Neural cell (in vitro differentiated cells): ENCODE measurements around the gene PRPF4. TPM values are rescaled to one million over a fixed set of nuclear protein-coding genes. Genes with fewer than 3 reads are reported as not detected.

Experiments used
- H2AFZ ChIP-seq: fragments of 200-600, 300-800 bp; sonication (generic), shearing (Covaris generic); 2 replicates; pipeline ENCODE4 v1.6.0; 2014; ENCODE audit warnings: low read depth, mild to moderate bottlenecking, antibody characterized with exemption, low read length, moderate library complexity
- H3F3A ChIP-seq: fragments of 200-600 bp; shearing (Covaris generic); 2 replicates; pipeline ENCODE4 v1.6.1; 2016; ENCODE audit warnings: mild to moderate bottlenecking, moderate library complexity, mixed read lengths, antibody characterized with exemption, low read length; ENCODE audit not compliant: insufficient read depth, poor library complexity, severe bottlenecking
- H3K27ac ChIP-seq: fragments of 200-600, 300-800 bp; sonication (generic), shearing (Covaris generic); 2 replicates; pipeline ENCODE4 v1.5.1; 2014; ENCODE audit warnings: mild to moderate bottlenecking, low read length, moderate library complexity
- H3K27me3 ChIP-seq: fragments of 300-800, 200-600 bp; sonication (generic), shearing (Covaris generic); 2 replicates; pipeline ENCODE4 v1.6.0; 2014; ENCODE audit warnings: mild to moderate bottlenecking, low read depth, low read length, moderate library complexity; ENCODE audit not compliant: insufficient read depth
- H3K36me3 ChIP-seq: fragments of 300-800, 200-600 bp; sonication (generic), shearing (Covaris generic); 2 replicates; pipeline ENCODE4 v1.5.1; 2014; ENCODE audit warnings: mild to moderate bottlenecking, antibody characterized with exemption, low read length, moderate library complexity; ENCODE audit not compliant: insufficient read depth
- H3K4me2 ChIP-seq: fragments of 300-800, 200-600 bp; sonication (generic), shearing (Covaris generic); 2 replicates; pipeline ENCODE4 v1.6.0; 2014; ENCODE audit warnings: mild to moderate bottlenecking, low read length
- H3K4me3 ChIP-seq: fragments of 300-800, 200-600 bp; sonication (generic), shearing (Covaris generic); 2 replicates; pipeline ENCODE4 v1.5.1; 2014; ENCODE audit warnings: mild to moderate bottlenecking, low read length, moderate library complexity
- H3K79me2 ChIP-seq: fragments of 200-600 bp; shearing (Covaris generic); replicated peaks from 2 replicates; pipeline ENCODE4 v1.6.0; 2014; ENCODE audit warnings: mild to moderate bottlenecking, low read length, moderate library complexity; ENCODE audit not compliant: insufficient read depth
- H3K9ac ChIP-seq: fragments of 300-800, 200-600 bp; sonication (generic), shearing (Covaris generic); 2 replicates; pipeline ENCODE4 v1.6.1; 2016; ENCODE audit warnings: mild to moderate bottlenecking, low read length, mixed read lengths
- H3K9me2 ChIP-seq: fragments of 200-600 bp; shearing (Covaris generic); 2 replicates; pipeline ENCODE4 v1.6.1; 2016; ENCODE audit warnings: mild to moderate bottlenecking, low read length, mixed read lengths; ENCODE audit not compliant: insufficient read depth
- H3K9me3 ChIP-seq: fragments of 200-600, 300-800 bp; sonication (generic), shearing (Covaris generic); 2 replicates; pipeline ENCODE4 v1.6.1; 2016; ENCODE audit warnings: mild to moderate bottlenecking, mixed run types, low read length, moderate library complexity, mixed read lengths
- H4K20me1 ChIP-seq: fragments of 200-600 bp; shearing (Covaris generic); 2 replicates; pipeline ENCODE4 v1.6.1; 2016; ENCODE audit warnings: mild to moderate bottlenecking, mixed run types; ENCODE audit not compliant: insufficient read depth
- CTCF ChIP-seq: fragments of 450-650 bp; IDR thresholded peaks from 2 replicates; pipeline ENCODE4 v1.5.1; 2014; ENCODE audit warnings: antibody characterized with exemption, mild to moderate bottlenecking, moderate library complexity; ENCODE audit not compliant: poor library complexity, severe bottlenecking
- EP300 ChIP-seq: fragments of 450-650 bp; conservative IDR thresholded peaks from 2 replicates; pipeline ENCODE4 v1.6.1; 2014; ENCODE audit warnings: antibody characterized with exemption, mild to moderate bottlenecking, moderate library complexity; ENCODE audit not compliant: poor library complexity, severe bottlenecking
- EZH2 ChIP-seq: fragments of 200-600, 300-800 bp; shearing (Covaris generic), sonication (generic); IDR thresholded peaks from 2 replicates; pipeline ENCODE4 v1.6.1; 2014; ENCODE audit warnings: antibody characterized with exemption, low read length, borderline replicate concordance, mild to moderate bottlenecking; ENCODE audit not compliant: insufficient read depth, poor library complexity, severe bottlenecking
- MXI1 ChIP-seq: fragments of 450-650 bp; conservative IDR thresholded peaks from 2 replicates; pipeline ENCODE4 v1.6.1; 2014; ENCODE audit warnings: antibody characterized with exemption, mild to moderate bottlenecking; ENCODE audit not compliant: poor library complexity, severe bottlenecking
- POLR2AphosphoS5 ChIP-seq: IDR thresholded peaks from 2 replicates; pipeline ENCODE4 v1.6.1; 2012
- RAD21 ChIP-seq: fragments of 450-650 bp; conservative IDR thresholded peaks from 2 replicates; pipeline ENCODE4 v1.6.1; 2014; ENCODE audit warnings: antibody characterized with exemption, mild to moderate bottlenecking, moderate library complexity
- REST ChIP-seq: IDR thresholded peaks from 2 replicates; pipeline ENCODE4 v1.6.1; 2012; ENCODE audit warnings: borderline replicate concordance
- SMC3 ChIP-seq: fragments of 450-650 bp; conservative IDR thresholded peaks from 2 replicates; pipeline ENCODE4 v1.6.1; 2014; ENCODE audit warnings: antibody characterized with exemption, mild to moderate bottlenecking, moderate library complexity; ENCODE audit not compliant: poor library complexity
- TAF1 ChIP-seq: IDR thresholded peaks from 2 replicates; pipeline ENCODE4 v1.6.1; 2012; ENCODE audit warnings: low read depth
- polyA plus RNA-seq: library from polyadenylated mRNA; depleted of rRNA; stranded (reverse); fragments of >200 nt; gene quantifications from 2 replicates; pipeline ENCODE4 v1.2.3, GENCODE V29; 2014

The PRPF4 gene
- polyA plus RNA-seq, 1 donor from 2014 or later, result 27.4 TPM

GRCh38 chr9:113250807-113251206 lies 24.7 kb upstream of the PRPF4 start:
- Histone ChIP-seq H3K36me3 (no peaks in the 10 kb centered on the region), H3K27me3 (no peaks in the 10 kb centered on the region), H3K9me2 (no peaks in the 10 kb centered on the region), H3K9me3 (no peaks in the 10 kb centered on the region), H4K20me1 (no peaks in the 10 kb centered on the region), H3K4me3 (no peak overlapping the region), H3F3A (no peaks in the 10 kb centered on the region), H3K27ac (no peak overlapping the region), H2AFZ (no peak overlapping the region), H3K9ac (no peak overlapping the region), H3K4me2 (no peak overlapping the region), H3K79me2 (no peaks in the 10 kb centered on the region)
- no peak for TF ChIP-seq POLR2AphosphoS5
- TF ChIP-seq CTCF, result no peak
- TF ChIP-seq RAD21, result no peak
- TF ChIP-seq TAF1, result no peak
- no peak for TF ChIP-seq MXI1
- no peak for TF ChIP-seq EZH2
- no peak for TF ChIP-seq SMC3
- TF ChIP-seq REST, result no peak

- no peaks in the 10 kb centered on the region for H3F3A ChIP-seq
- TF ChIP-seq RAD21 (no peak), MXI1 (no peak), CTCF (no peak), EZH2 (no peak), TAF1 (no peak), REST (no peak), POLR2AphosphoS5 (no peak), SMC3 (no peak), EP300 (no peak)
Observed at GRCh38 chr9:113254991-113255390, 20.5 kb upstream of the PRPF4 start.

More at GRCh38 chr9:113254991-113255390, 20.5 kb upstream of the PRPF4 start:
- Histone ChIP-seq H3K4me3 (no peak overlapping the region), H3K9ac (no peak overlapping the region), H3K79me2 (no peaks in the 10 kb centered on the region), H3K4me2 (no peak overlapping the region), H3K27me3 (no peaks in the 10 kb centered on the region), H2AFZ (no peak overlapping the region), H4K20me1 (no peaks in the 10 kb centered on the region), H3K27ac (no peak overlapping the region), H3K9me2 (no peaks in the 10 kb centered on the region), H3K36me3 (peaks cover 8% of the 10 kb centered on the region), H3K9me3 (no peaks in the 10 kb centered on the region)
